GM18520 (cell line): Measurements from ENCODE around the gene ARPC2.

Experiments used
- ATAC-seq: cut with Tn5 transposase; IDR thresholded peaks from one replicate; pipeline ENCODE4 v1.9.1; 2021; ENCODE audit not compliant: unreplicated experiment

The ARPC2 gene

GRCh38 chr2:218289639-218290315 is 72.8 kb downstream of the ARPC2 start:
- no peak for ATAC-seq

DNA sequence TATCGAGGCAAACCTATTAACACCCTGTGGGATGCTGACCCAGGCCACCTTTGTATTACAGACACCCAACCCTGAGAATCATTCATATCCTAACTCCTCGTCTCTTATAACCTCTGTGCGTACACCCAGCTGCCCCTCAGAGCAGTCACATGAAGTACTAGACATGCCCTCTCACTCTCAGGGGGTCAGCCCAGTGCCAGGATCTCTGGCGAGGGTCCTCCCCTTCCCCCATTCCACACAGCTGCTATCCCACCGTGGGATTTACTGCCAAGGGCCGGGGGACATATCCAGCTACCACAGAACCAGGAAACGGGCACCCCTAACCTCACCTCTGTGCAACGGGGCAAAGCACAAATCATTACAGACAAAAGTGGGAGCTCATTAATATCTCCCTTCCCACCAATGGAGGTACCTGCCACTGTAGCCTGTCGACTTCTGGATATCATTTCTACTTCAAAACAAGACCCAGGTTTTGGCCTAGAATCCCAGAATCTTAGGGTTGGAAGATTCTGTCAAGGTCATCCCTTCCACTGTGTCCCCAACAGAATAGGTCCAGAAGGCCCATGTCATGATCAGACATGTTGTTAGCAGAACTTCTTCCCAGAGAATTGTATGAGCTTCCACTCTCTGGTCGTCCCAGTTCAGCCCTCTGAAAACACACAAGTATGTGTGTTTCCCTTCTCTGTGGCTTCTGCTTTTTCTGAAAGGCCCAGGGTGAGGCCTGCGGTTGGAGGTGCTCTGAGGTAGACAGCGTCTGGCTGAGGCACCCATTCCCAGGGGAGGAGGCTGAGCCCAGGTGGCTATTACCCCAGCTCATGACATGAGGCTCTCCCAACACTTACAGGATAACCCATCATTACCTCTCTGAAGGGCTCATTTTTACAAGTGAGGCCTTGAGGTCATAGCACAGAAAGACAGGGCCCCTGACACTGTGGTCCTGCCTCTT is 73.6 kb downstream of the ARPC2 start:
- peak; percentile 31 for ATAC-seq

DNA sequence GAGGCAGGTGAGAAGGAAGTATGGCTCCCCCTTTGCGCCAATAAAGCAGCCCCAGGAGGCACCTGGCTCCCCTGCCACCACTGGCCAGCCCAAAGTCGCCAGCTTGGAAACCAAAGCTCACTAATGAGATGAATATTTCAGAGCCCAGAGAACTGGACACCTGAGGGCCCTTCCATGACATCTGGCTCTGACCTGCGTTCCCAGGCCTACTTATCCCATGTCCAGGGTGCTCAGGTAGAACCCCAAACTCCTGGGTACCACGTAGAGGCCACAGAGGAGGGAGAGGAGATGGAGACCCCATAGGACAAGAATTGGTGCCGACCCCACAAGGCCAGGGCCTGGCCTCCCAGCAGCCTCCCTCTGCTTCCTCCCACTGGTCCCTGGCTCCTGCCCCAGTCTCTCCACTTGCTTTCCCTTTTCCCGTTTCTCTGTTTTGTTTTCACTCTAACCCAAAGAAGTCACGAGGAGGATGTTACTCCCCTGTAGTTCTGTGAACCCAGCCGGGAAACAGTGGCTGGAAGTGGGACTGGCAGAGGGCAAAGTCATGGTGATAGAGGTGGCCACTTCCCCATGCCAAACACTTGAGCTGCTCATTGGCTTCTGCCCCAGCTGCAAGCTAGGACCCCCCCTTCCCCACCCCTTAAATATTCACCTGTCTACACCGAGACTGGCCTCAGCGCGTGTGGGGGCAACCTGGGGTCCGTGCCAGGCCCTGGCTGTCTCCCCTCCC is 74.5 kb downstream of the ARPC2 start:
- no peak for ATAC-seq

DNA sequence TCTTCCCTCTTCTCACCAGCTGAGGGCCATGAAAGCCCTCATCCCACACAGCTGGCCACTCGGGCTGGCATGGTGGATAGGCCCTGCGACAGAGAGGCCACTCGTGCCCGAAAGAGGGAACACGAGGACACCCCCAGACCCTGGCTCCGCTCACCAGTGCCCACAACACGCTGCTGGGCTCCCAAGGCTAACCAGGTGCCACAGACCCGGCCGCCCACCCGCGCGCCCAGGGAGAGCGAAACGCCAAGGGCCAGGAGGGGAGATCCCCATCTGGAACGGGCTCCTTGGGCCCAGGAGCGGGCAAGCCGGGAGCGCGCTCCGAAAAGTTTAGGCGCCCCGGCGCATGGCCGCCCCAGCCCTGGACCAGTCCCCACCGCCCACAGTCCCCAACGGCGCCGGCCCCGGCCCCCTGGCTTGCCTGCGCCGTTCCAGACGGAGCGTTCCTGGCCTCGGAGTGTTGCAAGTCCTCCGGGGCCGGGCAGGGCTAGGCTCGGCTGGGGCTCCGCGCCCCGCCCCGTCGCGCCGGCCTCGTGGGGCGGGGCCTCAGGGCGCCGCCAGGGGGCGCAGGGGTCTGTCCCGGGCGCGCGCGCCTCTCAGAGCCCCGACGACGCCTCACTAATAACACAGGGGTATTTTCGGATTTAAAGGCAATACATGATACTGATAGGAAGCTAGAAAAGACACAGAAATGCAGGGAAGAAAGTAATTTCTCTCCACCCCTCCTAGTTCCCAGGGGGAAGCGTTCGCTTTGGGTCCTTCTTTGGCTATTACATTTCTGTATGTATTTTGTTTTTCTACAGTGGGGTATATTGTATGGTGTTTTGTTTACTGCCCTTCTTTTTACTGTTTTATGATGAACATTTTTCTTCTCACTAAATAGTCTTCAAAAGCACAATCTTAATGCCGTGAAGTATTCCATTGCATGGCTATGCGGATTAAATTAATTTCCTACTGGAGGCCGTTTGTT is 75.3 kb downstream of the ARPC2 start, which contains the start of gene TMBIM1:
Gene TMBIM1 (minus strand): TSS at position 456 of the 967 bp plus-strand sequence. CDS start 10,362 bp downstream, outside the sequence.
- ATAC-seq = peak; percentile 59

- no peak for ATAC-seq
These were observed 76.9 kb downstream of the ARPC2 start for GRCh38 chr2:218293715-218294429.

GRCh38 chr2:218294430-218295022 is 77.5 kb downstream of the ARPC2 start:
- ATAC-seq = no peak

DNA sequence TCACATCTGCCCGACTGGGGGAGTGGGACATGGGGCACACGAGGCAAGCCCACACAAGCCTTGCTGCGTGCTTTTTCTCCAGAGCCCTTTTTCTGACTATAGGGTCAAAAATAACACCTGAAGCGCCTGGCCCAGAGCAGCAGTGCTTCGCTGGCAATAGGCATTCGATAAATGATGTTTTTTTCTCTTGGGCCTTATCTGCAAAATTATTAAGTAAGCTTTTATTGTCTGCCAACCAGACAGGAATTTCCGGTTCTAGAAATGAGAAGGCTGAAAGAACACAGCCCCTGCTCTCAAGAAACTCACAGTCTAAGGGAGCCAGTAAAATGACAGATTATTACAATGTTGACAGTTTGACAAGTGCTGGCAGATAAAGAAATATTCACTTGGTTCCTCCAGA is 78.0 kb downstream of the ARPC2 start:
- ATAC-seq = no peak

DNA sequence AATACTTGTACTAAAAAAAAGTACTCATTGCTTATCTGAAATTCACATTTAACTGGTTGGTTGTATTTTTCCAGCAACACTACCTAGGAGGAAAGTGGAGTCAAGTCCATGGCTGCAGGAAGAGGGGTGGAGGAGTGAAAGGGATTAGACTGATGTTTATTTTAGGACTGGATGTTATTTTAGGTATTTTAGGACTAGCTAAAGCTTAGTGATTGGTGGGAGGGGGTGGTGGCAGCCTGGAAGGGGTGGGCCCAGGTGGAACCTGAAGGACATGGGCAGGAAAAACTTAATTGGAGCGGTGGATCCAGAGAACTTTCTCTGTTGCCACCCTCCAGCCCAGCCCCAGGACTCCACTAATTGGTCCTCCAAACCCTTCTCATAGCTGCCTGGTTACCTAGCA is 79.2 kb downstream of the ARPC2 start:
- ATAC-seq = no peak

- ATAC-seq = no peak
These were observed 79.9 kb downstream of the ARPC2 start for GRCh38 chr2:218296847-218297246.

- ATAC-seq = no peak
These were observed 81.4 kb downstream of the ARPC2 start for GRCh38 chr2:218298314-218298875.

DNA sequence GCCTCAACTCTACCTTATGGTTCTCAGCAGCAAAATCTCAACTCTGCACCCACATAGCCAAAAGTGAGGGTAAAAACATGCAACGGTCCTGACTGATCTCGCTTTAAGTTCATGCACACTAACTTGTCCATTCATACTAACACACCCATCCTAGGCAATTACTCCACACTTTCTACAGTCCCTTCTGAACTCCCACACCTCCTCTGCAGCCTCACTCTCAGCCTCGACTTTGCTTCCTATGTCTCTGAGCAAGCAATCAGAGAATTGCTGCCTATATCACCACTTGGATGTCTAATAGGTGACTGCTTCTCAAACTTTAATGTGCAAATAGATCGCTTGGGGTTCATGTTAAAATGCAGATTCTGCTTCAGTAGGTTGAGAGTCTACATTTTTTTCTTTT is 83.2 kb downstream of the ARPC2 start:
- ATAC-seq = no peak

DNA sequence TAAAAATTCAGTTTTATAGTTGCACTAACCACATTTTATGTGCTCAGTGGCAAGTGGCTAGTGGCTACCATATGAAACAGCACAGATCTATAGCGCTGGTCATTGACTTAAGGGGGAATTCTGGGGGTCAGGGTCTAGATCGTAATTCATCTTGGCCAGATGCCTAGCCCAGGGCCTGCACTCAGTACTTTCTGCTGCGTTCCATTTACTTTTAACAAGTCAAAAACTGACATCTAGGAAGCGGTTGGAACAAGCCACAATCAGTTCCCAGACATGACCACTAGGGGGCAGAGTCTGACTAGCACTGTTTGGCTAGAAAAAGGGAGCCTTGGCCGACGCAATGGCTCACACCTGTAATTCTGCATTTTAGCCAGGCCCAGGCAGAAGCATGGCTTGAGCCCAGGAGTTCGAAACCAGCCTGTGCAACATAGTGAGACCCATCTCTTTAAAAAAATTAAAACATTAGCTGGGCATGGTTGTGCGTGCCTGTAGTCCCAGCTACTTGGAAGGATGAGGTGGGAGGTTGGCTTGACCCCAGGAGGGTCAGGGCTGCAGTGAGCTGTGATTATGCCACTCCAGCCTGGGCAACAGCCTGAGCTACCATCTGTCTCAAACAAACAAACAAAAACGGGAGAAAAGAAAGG is 84.3 kb downstream of the ARPC2 start:
- ATAC-seq = no peak
